ENCODE results near the gene FAM168A. TPM values are rescaled to one million over a fixed set of nuclear protein-coding genes. Genes with fewer than 3 reads are reported as not detected.

The FAM168A gene
- total and polyA plus RNA-seq, 4 donors = 4.8 to 14.6 (median 9.1) TPM

- Histone ChIP-seq H3K4me1 (ENCODE audit: control insufficient read depth in 4 of 4, insufficient read depth in 4 of 4, low read length in 3 of 4) (no peaks in the 10 kb centered on the region), H3K36me3 (ENCODE audit: control insufficient read depth in 4 of 4, insufficient read depth in 3 of 4, low read depth in 1 of 4, low read length in 3 of 4) (no peaks in the 10 kb centered on the region), H3K9ac (ENCODE audit: low read depth in 1 of 2, low read length in 2 of 2) (no peak overlapping the region), H3K9me3 (ENCODE audit: control insufficient read depth in 4 of 4, low read length in 3 of 4) (no peaks in the 10 kb centered on the region), H3K27me3 (ENCODE audit: control insufficient read depth in 4 of 4, insufficient read depth in 4 of 4, low read length in 3 of 4) (no peaks in the 10 kb centered on the region), H3K4me3 (ENCODE audit: low read depth in 1 of 3, low read length in 3 of 3) (no peak overlapping the region), H3K27ac (ENCODE audit: low read depth in 1 of 2, low read length in 2 of 2) (no peak overlapping the region)
- WGBS = 79% methylated on average over 5 of the region's 5 CpGs
- no peak for DNase-seq (ENCODE audit: low spot score)
- no peak for TF ChIP-seq RXRA (IDR thresholded peaks at IDR 0.05)
- TF ChIP-seq EGR1 (IDR thresholded peaks at IDR 0.05; ENCODE audit: low read depth in 2 of 2) = no peak
- TF ChIP-seq REST (IDR thresholded peaks at IDR 0.05) = no peak
- no peak for TF ChIP-seq JUND (IDR thresholded peaks at IDR 0.05)
- TF ChIP-seq CTCF (IDR thresholded peaks at IDR 0.05; ENCODE audit: low read depth, low read length, missing input control) = no peak
- TF ChIP-seq NR2F2 (IDR thresholded peaks at IDR 0.05) = no peak
- no peak for TF ChIP-seq HNF4G (IDR thresholded peaks at IDR 0.05)
- TF ChIP-seq YY1 (IDR thresholded peaks at IDR 0.05) = no peak
- no peak for TF ChIP-seq ZBTB33 (IDR thresholded peaks at IDR 0.05)
- no peak for TF ChIP-seq FOXA1 (IDR thresholded peaks at IDR 0.05)
- no peak for TF ChIP-seq RAD21 (IDR thresholded peaks at IDR 0.05)
- TF ChIP-seq TAF1 (conservative IDR thresholded peaks at IDR 0.05) = no peak
- no peak for TF ChIP-seq FOXA2 (IDR thresholded peaks at IDR 0.05)
- TF ChIP-seq MAX (IDR thresholded peaks at IDR 0.05) = no peak
- no peak for TF ChIP-seq SP1 (IDR thresholded peaks at IDR 0.05)
- no peak for TF ChIP-seq GABPA (IDR thresholded peaks at IDR 0.05 in 1 of 2, conservative IDR thresholded peaks at IDR 0.05 in 1 of 2)
- TF ChIP-seq ATF3 (IDR thresholded peaks at IDR 0.05) = no peak
- TF ChIP-seq HNF4A (conservative IDR thresholded peaks at IDR 0.05) = no peak
Measured at GRCh38 chr11:73358071-73358470, 239.8 kb downstream of the FAM168A start.

All from liver (tissue), 9 donors.